ENCODE results near the gene PLEK. TPM values are rescaled to one million over a fixed set of nuclear protein-coding genes. Genes with fewer than 3 reads are reported as not detected.

Gene PLEK
- total and polyA plus RNA-seq, 9 of the 15 experiments (the other 6 are each of a cell fraction or from before 2014, with no cell fraction given): 0.14 to 1.2 (median 0.36) TPM

DNA sequence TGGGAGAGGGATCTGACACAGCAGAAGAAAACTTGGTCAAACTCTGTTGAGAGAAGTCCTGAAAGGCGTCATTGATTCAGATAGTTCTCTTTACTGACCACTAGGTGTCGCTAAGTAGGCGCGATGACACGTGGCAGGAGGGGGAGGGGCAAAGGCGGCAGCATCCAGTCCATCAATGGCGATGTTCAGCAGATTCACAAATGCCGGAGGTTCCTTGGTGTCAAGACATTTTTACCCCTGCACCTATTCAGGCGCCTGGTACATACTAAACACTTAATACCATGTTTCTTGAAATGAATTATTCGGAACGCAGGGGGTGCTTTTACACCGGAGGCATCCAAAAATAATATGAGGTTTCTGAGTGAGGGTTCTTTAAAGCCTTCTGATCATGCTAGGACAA lies 3.0 kb upstream of the PLEK start (continued):
- peak in 1 of 2 experiments; percentile 33; a peak in 1 of 4 replicates for TF ChIP-seq SRF (CRISPR knock-in tag; IDR thresholded peaks at IDR 0.05)
- no peak for TF ChIP-seq HDAC1 (IDR thresholded peaks at IDR 0.05)
- no peak for TF ChIP-seq NFXL1 (CRISPR knock-in tag; IDR thresholded peaks at IDR 0.05)
- TF ChIP-seq ZEB2 (IDR thresholded peaks at IDR 0.05): peak; percentile 58; the same call in 1 of the 2 replicates
- TF ChIP-seq, protein P1, sequence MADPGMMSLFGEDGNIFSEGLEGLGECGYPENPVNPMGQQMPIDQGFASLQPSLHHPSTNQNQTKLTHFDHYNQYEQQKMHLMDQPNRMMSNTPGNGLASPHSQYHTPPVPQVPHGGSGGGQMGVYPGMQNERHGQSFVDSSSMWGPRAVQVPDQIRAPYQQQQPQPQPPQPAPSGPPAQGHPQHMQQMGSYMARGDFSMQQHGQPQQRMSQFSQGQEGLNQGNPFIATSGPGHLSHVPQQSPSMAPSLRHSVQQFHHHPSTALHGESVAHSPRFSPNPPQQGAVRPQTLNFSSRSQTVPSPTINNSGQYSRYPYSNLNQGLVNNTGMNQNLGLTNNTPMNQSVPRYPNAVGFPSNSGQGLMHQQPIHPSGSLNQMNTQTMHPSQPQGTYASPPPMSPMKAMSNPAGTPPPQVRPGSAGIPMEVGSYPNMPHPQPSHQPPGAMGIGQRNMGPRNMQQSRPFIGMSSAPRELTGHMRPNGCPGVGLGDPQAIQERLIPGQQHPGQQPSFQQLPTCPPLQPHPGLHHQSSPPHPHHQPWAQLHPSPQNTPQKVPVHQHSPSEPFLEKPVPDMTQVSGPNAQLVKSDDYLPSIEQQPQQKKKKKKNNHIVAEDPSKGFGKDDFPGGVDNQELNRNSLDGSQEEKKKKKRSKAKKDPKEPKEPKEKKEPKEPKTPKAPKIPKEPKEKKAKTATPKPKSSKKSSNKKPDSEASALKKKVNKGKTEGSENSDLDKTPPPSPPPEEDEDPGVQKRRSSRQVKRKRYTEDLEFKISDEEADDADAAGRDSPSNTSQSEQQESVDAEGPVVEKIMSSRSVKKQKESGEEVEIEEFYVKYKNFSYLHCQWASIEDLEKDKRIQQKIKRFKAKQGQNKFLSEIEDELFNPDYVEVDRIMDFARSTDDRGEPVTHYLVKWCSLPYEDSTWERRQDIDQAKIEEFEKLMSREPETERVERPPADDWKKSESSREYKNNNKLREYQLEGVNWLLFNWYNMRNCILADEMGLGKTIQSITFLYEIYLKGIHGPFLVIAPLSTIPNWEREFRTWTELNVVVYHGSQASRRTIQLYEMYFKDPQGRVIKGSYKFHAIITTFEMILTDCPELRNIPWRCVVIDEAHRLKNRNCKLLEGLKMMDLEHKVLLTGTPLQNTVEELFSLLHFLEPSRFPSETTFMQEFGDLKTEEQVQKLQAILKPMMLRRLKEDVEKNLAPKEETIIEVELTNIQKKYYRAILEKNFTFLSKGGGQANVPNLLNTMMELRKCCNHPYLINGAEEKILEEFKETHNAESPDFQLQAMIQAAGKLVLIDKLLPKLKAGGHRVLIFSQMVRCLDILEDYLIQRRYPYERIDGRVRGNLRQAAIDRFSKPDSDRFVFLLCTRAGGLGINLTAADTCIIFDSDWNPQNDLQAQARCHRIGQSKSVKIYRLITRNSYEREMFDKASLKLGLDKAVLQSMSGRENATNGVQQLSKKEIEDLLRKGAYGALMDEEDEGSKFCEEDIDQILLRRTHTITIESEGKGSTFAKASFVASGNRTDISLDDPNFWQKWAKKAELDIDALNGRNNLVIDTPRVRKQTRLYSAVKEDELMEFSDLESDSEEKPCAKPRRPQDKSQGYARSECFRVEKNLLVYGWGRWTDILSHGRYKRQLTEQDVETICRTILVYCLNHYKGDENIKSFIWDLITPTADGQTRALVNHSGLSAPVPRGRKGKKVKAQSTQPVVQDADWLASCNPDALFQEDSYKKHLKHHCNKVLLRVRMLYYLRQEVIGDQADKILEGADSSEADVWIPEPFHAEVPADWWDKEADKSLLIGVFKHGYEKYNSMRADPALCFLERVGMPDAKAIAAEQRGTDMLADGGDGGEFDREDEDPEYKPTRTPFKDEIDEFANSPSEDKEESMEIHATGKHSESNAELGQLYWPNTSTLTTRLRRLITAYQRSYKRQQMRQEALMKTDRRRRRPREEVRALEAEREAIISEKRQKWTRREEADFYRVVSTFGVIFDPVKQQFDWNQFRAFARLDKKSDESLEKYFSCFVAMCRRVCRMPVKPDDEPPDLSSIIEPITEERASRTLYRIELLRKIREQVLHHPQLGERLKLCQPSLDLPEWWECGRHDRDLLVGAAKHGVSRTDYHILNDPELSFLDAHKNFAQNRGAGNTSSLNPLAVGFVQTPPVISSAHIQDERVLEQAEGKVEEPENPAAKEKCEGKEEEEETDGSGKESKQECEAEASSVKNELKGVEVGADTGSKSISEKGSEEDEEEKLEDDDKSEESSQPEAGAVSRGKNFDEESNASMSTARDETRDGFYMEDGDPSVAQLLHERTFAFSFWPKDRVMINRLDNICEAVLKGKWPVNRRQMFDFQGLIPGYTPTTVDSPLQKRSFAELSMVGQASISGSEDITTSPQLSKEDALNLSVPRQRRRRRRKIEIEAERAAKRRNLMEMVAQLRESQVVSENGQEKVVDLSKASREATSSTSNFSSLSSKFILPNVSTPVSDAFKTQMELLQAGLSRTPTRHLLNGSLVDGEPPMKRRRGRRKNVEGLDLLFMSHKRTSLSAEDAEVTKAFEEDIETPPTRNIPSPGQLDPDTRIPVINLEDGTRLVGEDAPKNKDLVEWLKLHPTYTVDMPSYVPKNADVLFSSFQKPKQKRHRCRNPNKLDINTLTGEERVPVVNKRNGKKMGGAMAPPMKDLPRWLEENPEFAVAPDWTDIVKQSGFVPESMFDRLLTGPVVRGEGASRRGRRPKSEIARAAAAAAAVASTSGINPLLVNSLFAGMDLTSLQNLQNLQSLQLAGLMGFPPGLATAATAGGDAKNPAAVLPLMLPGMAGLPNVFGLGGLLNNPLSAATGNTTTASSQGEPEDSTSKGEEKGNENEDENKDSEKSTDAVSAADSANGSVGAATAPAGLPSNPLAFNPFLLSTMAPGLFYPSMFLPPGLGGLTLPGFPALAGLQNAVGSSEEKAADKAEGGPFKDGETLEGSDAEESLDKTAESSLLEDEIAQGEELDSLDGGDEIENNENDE (IDR thresholded peaks at IDR 0.05; ENCODE audit: low read depth, low read length): no peak
- no peak for TF ChIP-seq CREBBP (IDR thresholded peaks at IDR 0.05; ENCODE audit: low read depth, low read length)
- TF ChIP-seq BDP1 (IDR thresholded peaks at IDR 0.05; ENCODE audit: insufficient read depth, insufficient read length): no peak
- TF ChIP-seq, protein P2, sequence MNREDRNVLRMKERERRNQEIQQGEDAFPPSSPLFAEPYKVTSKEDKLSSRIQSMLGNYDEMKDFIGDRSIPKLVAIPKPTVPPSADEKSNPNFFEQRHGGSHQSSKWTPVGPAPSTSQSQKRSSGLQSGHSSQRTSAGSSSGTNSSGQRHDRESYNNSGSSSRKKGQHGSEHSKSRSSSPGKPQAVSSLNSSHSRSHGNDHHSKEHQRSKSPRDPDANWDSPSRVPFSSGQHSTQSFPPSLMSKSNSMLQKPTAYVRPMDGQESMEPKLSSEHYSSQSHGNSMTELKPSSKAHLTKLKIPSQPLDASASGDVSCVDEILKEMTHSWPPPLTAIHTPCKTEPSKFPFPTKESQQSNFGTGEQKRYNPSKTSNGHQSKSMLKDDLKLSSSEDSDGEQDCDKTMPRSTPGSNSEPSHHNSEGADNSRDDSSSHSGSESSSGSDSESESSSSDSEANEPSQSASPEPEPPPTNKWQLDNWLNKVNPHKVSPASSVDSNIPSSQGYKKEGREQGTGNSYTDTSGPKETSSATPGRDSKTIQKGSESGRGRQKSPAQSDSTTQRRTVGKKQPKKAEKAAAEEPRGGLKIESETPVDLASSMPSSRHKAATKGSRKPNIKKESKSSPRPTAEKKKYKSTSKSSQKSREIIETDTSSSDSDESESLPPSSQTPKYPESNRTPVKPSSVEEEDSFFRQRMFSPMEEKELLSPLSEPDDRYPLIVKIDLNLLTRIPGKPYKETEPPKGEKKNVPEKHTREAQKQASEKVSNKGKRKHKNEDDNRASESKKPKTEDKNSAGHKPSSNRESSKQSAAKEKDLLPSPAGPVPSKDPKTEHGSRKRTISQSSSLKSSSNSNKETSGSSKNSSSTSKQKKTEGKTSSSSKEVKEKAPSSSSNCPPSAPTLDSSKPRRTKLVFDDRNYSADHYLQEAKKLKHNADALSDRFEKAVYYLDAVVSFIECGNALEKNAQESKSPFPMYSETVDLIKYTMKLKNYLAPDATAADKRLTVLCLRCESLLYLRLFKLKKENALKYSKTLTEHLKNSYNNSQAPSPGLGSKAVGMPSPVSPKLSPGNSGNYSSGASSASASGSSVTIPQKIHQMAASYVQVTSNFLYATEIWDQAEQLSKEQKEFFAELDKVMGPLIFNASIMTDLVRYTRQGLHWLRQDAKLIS (CRISPR knock-in tag; IDR thresholded peaks at IDR 0.05): peak; percentile 50; the same call in 1 of the 2 replicates
- TF ChIP-seq FOSL1 (tag; conservative IDR thresholded peaks at IDR 0.05): peak; percentile 35; the same call in 1 of the 2 replicates
- TF ChIP-seq RAD21 (CRISPR knock-in tag; conservative IDR thresholded peaks at IDR 0.05 in 1 of 2, IDR thresholded peaks at IDR 0.05 in 1 of 2): peak; percentile 98 to 99
- TF ChIP-seq L3MBTL2 (IDR thresholded peaks at IDR 0.05): peak; percentile 93
- TF ChIP-seq, protein P3, sequence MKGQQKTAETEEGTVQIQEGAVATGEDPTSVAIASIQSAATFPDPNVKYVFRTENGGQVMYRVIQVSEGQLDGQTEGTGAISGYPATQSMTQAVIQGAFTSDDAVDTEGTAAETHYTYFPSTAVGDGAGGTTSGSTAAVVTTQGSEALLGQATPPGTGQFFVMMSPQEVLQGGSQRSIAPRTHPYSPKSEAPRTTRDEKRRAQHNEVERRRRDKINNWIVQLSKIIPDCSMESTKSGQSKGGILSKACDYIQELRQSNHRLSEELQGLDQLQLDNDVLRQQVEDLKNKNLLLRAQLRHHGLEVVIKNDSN (CRISPR knock-in tag; IDR thresholded peaks at IDR 0.05): peak; percentile 83
- TF ChIP-seq IRF2 (CRISPR knock-in tag; IDR thresholded peaks at IDR 0.05): no peak
